ENCODE results near the gene C4orf54.

The C4orf54 gene

GRCh38 chr4:99657798-99658197 lies at the start of gene C4orf54:
TSS of gene C4orf54 (minus strand) at chr4:99657828. CDS start at chr4:99654648, 3,180 bp downstream.
- DNase-seq, result no peak

GRCh38 chr4:99705891-99706290 lies 48.3 kb upstream of the C4orf54 start:
- DNase-seq, result no peak

- DNase-seq, result no peak
Observed at GRCh38 chr4:99696801-99697200, 39.2 kb upstream of the C4orf54 start.

- no peak for DNase-seq
Observed at GRCh38 chr4:99693140-99693539, 35.5 kb upstream of the C4orf54 start.

- no peak for DNase-seq
Observed at GRCh38 chr4:99690990-99691389, 33.4 kb upstream of the C4orf54 start.

- DNase-seq, result no peak
Observed at GRCh38 chr4:99690472-99690871, 32.8 kb upstream of the C4orf54 start.

- DNase-seq, result no peak
Observed at GRCh38 chr4:99687120-99687519, 29.5 kb upstream of the C4orf54 start.

- no peak for DNase-seq
Observed at GRCh38 chr4:99685234-99685633, 27.6 kb upstream of the C4orf54 start.

- no peak for DNase-seq
Observed at GRCh38 chr4:99683895-99684294, 26.3 kb upstream of the C4orf54 start.

GRCh38 chr4:99679976-99680375 lies 22.3 kb upstream of the C4orf54 start:
- no peak for DNase-seq

- no peak for DNase-seq
Observed at GRCh38 chr4:99679204-99679603, 21.6 kb upstream of the C4orf54 start.

GRCh38 chr4:99677161-99677560 lies 19.5 kb upstream of the C4orf54 start:
- no peak for DNase-seq

- no peak for DNase-seq
Observed at GRCh38 chr4:99670409-99671073, 12.9 kb upstream of the C4orf54 start.

- DNase-seq, result no peak
Observed at GRCh38 chr4:99669084-99669483, 11.5 kb upstream of the C4orf54 start.

GRCh38 chr4:99668472-99668871 lies 10.8 kb upstream of the C4orf54 start:
- DNase-seq, result no peak

- no peak for DNase-seq
Observed at GRCh38 chr4:99665983-99666382, 8.4 kb upstream of the C4orf54 start.

GRCh38 chr4:99664716-99665115 lies 7.1 kb upstream of the C4orf54 start:
- no peak for DNase-seq

- DNase-seq, result no peak
Observed at GRCh38 chr4:99661907-99662306, 4.3 kb upstream of the C4orf54 start.

GRCh38 chr4:99658666-99659065 lies 1.0 kb upstream of the C4orf54 start:
- no peak for DNase-seq

GRCh38 chr4:99655308-99656081 lies 2.1 kb downstream of the C4orf54 start:
- DNase-seq, result no peak

- DNase-seq, result no peak
Observed at GRCh38 chr4:99654361-99654761, 3.3 kb downstream of the C4orf54 start.

- DNase-seq, result no peak
Observed at GRCh38 chr4:99653916-99654315, 3.7 kb downstream of the C4orf54 start.

GRCh38 chr4:99652596-99653436 lies 4.8 kb downstream of the C4orf54 start:
- no peak for DNase-seq
